HepG2 (cell line): ENCODE data around the gene SLC4A2. TPM values are rescaled to one million over a fixed set of nuclear protein-coding genes. Genes with fewer than 3 reads are reported as not detected.

ENCODE experiments used
- ATAC-seq: fragments of 200-7000 bp; cut with Tn5 transposase; 3 replicates; pipeline ENCODE4 v1.9.1; 2020; ENCODE audit warnings: mild to moderate bottlenecking, moderate library complexity
- BruUV-seq: library from RNA; stranded (reverse); fragments of 400-500 nt; replicated peaks from 2 replicates; lab custom pipeline; 2021; lab: Mats Ljungman, UMichigan
- CTCF ChIA-PET: fragments of 300-600 bp; formaldehyde crosslinking; extraction: SDS; loops from one replicate; lab custom pipeline; 2021; ENCODE audit warnings: low total read pairs, inconsistent platforms, low intra/inter-chr PET ratio; lab: Yijun Ruan, JAX
- POLR2A ChIA-PET: fragments of 350-600 bp; sonication (Branson Sonifier 250); formaldehyde crosslinking; loops from one replicate; lab custom pipeline; 2020; ENCODE audit warnings: antibody characterized with exemption, inconsistent platforms; lab: Yijun Ruan, JAX
- DNase-seq: peaks from one replicate; pipeline ENCODE4 v3.0.0-alpha.2; 2015; ENCODE audit warnings: low spot score
- FAIRE-seq: peaks from 3 replicates; lab custom pipeline; 2011; peaks lifted over from hg19 to GRCh38; lab: Jason Lieb, UNC
- H2AFZ ChIP-seq: one replicate; pipeline ENCODE4 v1.6.1; 2011; ENCODE audit warnings: low read length, inconsistent platforms
- H3K27ac ChIP-seq: fragments of 300-600 bp; 3 replicates; pipeline ENCODE4 v1.8.0; 2011; ENCODE audit warnings: mixed run types, mild to moderate bottlenecking, mixed read lengths, low read length, inconsistent platforms; ENCODE audit not compliant: insufficient read depth; ENCODE audit errors: extremely low read length
- H3K27me3 ChIP-seq, 2 experiments: fragments of 200-600 bp in 1 of 2; 2 replicates in 1 of 2; 3 replicates in 1 of 2; pipeline versions ENCODE4 v1.6.0 to v1.8.0; 2011; ENCODE audit warnings: low read length in 2 of 2, mild to moderate bottlenecking in 2 of 2, moderate library complexity in 2 of 2, inconsistent platforms in 1 of 2; ENCODE audit not compliant: insufficient read depth in 2 of 2, control insufficient read depth in 1 of 2
- H3K36me3 ChIP-seq, 2 experiments: fragments of 200-600 bp in 1 of 2; replicated peaks in 1 of 2; 2 replicates in 1 of 2; 3 replicates in 1 of 2; pipeline versions ENCODE4 v1.5.1 to v1.8.0; 2011; ENCODE audit warnings: low read length in 2 of 2, inconsistent platforms in 1 of 2; ENCODE audit not compliant: insufficient read depth in 2 of 2, control insufficient read depth in 1 of 2
- H3K4me1 ChIP-seq: 2 replicates; pipeline ENCODE4 v1.5.1; 2012; ENCODE audit warnings: low read length, inconsistent platforms; ENCODE audit not compliant: insufficient read depth
- H3K4me2 ChIP-seq: 2 replicates; pipeline ENCODE4 v1.6.0; 2011; ENCODE audit warnings: low read depth, low read length, inconsistent platforms
- H3K4me3 ChIP-seq, 3 experiments: fragments of 200-600 bp in 1 of 3; sonication (generic), shearing (Covaris generic) in 1 of 3; replicated peaks in 1 of 3; 2 replicates each; pipeline ENCODE4 v1.5.1; 2011 to 2016; ENCODE audit warnings: low read length in 3 of 3, inconsistent platforms in 2 of 3, low read depth in 2 of 3, mild to moderate bottlenecking in 2 of 3, control low read depth in 1 of 3, mixed read lengths in 1 of 3; ENCODE audit not compliant: insufficient read depth in 1 of 3
- H3K79me2 ChIP-seq: one replicate; pipeline ENCODE4 v1.6.1; 2011; ENCODE audit warnings: low read length, inconsistent platforms; ENCODE audit not compliant: insufficient read depth
- H3K9ac ChIP-seq: 2 replicates; pipeline ENCODE4 v1.6.0; 2011; ENCODE audit warnings: mild to moderate bottlenecking, low read depth, low read length, inconsistent platforms; ENCODE audit not compliant: insufficient read depth
- H3K9me3 ChIP-seq: 2 replicates; pipeline ENCODE4 v1.5.1; 2012; ENCODE audit warnings: mild to moderate bottlenecking, low read length
- H4K20me1 ChIP-seq: 2 replicates; pipeline ENCODE4 v1.6.0; 2011; ENCODE audit warnings: inconsistent platforms, mild to moderate bottlenecking, low read length, moderate library complexity; ENCODE audit not compliant: insufficient read depth
- ASH2L ChIP-seq: fragments of 300-600, 200-600 bp; sonication (generic); IDR thresholded peaks from 2 replicates; pipeline ENCODE4 v1.7.0; 2017; ENCODE audit warnings: low read depth, mild to moderate bottlenecking, moderate library complexity, mixed read lengths, low read length; ENCODE audit not compliant: insufficient read length
- HDAC1 ChIP-seq: sonication (generic); formaldehyde crosslinking; IDR thresholded peaks from 2 replicates; pipeline ENCODE4 v1.5.1; 2020; ENCODE audit warnings: mild to moderate bottlenecking, missing genetic modification reagents
- HNRNPL ChIP-seq: fragments of 200-400 bp; formaldehyde crosslinking; IDR thresholded peaks from 2 replicates; pipeline ENCODE4 v1.6.1; 2017; ENCODE audit warnings: mild to moderate bottlenecking, low read depth, low read length
- MEF2D ChIP-seq: sonication (generic); formaldehyde crosslinking; IDR thresholded peaks from 2 replicates; pipeline ENCODE4 v1.5.1; 2020; ENCODE audit warnings: mild to moderate bottlenecking, missing genetic modification reagents
- TARDBP ChIP-seq: sonication (generic); formaldehyde crosslinking; IDR thresholded peaks from 2 replicates; pipeline ENCODE4 v1.8.0; 2022; ENCODE audit warnings: mild to moderate bottlenecking, missing genetic modification reagents
- ZBTB7B ChIP-seq: sonication (generic); formaldehyde crosslinking; IDR thresholded peaks from 2 replicates; pipeline ENCODE4 v1.4.0; 2020; ENCODE audit warnings: missing genetic modification reagents
- ZFP36L1 ChIP-seq: sonication (generic); formaldehyde crosslinking; IDR thresholded peaks from 2 replicates; pipeline ENCODE4 v1.8.0; 2022; ENCODE audit warnings: mild to moderate bottlenecking, missing genetic modification reagents, moderate library complexity
- ZNF589 ChIP-seq: sonication (generic); formaldehyde crosslinking; conservative IDR thresholded peaks from 2 replicates; pipeline ENCODE4 v1.8.0; 2022; ENCODE audit warnings: mild to moderate bottlenecking, moderate library complexity, missing genetic modification reagents
- ZNF768 ChIP-seq: sonication (generic); formaldehyde crosslinking; IDR thresholded peaks from 2 replicates; pipeline ENCODE4 v1.4.0; 2020; ENCODE audit warnings: missing genetic modification reagents
- ZSCAN31 ChIP-seq: sonication (generic); formaldehyde crosslinking; IDR thresholded peaks from 2 replicates; pipeline ENCODE4 v1.5.0; 2020; ENCODE audit warnings: low read depth, mild to moderate bottlenecking, missing genetic modification reagents
- WGBS: methylation state at CpG from one replicate; pipeline ENCODE4 v1.1.6; 2017; ENCODE audit warnings: low lambda C conversion rate; 5-methylcytosine and 5-hydroxymethylcytosine counted together
- in situ Hi-C: cut with HindIII; loops from 2 replicates; pipeline ENCODE4 v1.10.0; 2017; ENCODE audit warnings: low pct_unique_long_range_greater_than_20kb; ENCODE audit not compliant: extremely low pct_ligation_motif_present
- intact Hi-C: fragments of 100-400 bp; cut with micrococcal nuclease; formaldehyde crosslinking; loops from one replicate; pipeline ENCODE4 v1.10.0; 2022; ENCODE audit not compliant: unreplicated experiment
- polyA plus RNA-seq, 8 experiments: library from polyadenylated mRNA; depleted of rRNA in 3 of 8; stranded (reverse) in 7 of 8; unstranded in 1 of 8; fragments of >200 nt; fragmentation: Illumina TruSeq in 4 of 8; extraction: Trizol in 4 of 8; gene quantifications; 2 replicates each; pipeline versions ENCODE4 v1.2.1 to v1.2.3, GENCODE V29; 2011 to 2016; ENCODE audit warnings: low read depth in 4 of 8, missing spikeins in 1 of 8, mixed read lengths in 1 of 8; ENCODE audit not compliant: insufficient read depth in 1 of 8
- total RNA-seq, 5 experiments: library from RNA; depleted of rRNA; stranded (reverse); fragments of >200 nt; fragmentation: Illumina TruSeq; extraction: Trizol; gene quantifications; 2 replicates each; pipeline ENCODE4 v1.2.3, GENCODE V29; 2016; ENCODE audit warnings: low read depth in 1 of 5
- TF ChIP-seq, protein P1 (sequence below): sonication (generic); IDR thresholded peaks from 2 replicates; pipeline ENCODE4 v1.6.1; 2016; ENCODE audit warnings: low read depth, borderline replicate concordance
- TF ChIP-seq, protein P2 (sequence below): sonication (generic); formaldehyde crosslinking; IDR thresholded peaks from one replicate; pipeline ENCODE4 v1.5.1; 2020; ENCODE audit warnings: mild to moderate bottlenecking, missing genetic modification reagents; ENCODE audit errors: not compliant biosample characterization
- TF ChIP-seq, protein P3 (sequence below), 2 experiments: sonication (generic) in 1 of 2; formaldehyde crosslinking in 1 of 2; IDR thresholded peaks; 2 replicates each; pipeline versions ENCODE4 v1.4.0 to v1.6.1; 2018 to 2020; ENCODE audit warnings: missing genetic modification reagents in 2 of 2, borderline replicate concordance in 1 of 2, low read depth in 1 of 2, mild to moderate bottlenecking in 1 of 2, missing biosample characterization in 1 of 2

The SLC4A2 gene
- total and polyA plus RNA-seq, 2 of the 13 experiments (the other 11 are each of a cell fraction or from before 2014, with no cell fraction given), result 51.9 to 73.4 TPM

DNA sequence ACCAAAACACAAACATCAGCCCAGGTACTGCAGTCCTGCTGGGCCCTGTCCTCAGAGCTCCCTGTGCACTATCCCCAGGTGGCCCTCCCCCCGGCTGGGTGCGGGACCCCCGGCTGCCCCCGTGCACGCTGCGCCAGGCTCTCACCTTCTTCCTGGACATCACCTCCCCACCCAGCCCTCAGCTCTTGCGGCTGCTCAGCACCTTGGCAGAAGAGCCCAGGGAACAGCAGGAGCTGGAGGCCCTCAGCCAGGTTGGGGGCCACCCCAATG is 49.4 kb upstream of the SLC4A2 start:
- intact Hi-C loops, result no loop called here
- no TSS peak for BruUV-seq
- POLR2A ChIA-PET, result interaction anchor here (0.9 to 5.2 kb wide), 8 partner anchors 9 to 75 kb away, joined by 3 to 31 read pairs (median 6); partner anchors contain the start of genes ABCB8, CDK5, FASTK and NOS3
- TF ChIP-seq, protein P1, sequence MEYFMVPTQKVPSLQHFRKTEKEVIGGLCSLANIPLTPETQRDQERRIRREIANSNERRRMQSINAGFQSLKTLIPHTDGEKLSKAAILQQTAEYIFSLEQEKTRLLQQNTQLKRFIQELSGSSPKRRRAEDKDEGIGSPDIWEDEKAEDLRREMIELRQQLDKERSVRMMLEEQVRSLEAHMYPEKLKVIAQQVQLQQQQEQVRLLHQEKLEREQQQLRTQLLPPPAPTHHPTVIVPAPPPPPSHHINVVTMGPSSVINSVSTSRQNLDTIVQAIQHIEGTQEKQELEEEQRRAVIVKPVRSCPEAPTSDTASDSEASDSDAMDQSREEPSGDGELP, result no peak
- no peak for TF ChIP-seq ZFP36L1 (CRISPR knock-in tag)
- TF ChIP-seq, protein P2, sequence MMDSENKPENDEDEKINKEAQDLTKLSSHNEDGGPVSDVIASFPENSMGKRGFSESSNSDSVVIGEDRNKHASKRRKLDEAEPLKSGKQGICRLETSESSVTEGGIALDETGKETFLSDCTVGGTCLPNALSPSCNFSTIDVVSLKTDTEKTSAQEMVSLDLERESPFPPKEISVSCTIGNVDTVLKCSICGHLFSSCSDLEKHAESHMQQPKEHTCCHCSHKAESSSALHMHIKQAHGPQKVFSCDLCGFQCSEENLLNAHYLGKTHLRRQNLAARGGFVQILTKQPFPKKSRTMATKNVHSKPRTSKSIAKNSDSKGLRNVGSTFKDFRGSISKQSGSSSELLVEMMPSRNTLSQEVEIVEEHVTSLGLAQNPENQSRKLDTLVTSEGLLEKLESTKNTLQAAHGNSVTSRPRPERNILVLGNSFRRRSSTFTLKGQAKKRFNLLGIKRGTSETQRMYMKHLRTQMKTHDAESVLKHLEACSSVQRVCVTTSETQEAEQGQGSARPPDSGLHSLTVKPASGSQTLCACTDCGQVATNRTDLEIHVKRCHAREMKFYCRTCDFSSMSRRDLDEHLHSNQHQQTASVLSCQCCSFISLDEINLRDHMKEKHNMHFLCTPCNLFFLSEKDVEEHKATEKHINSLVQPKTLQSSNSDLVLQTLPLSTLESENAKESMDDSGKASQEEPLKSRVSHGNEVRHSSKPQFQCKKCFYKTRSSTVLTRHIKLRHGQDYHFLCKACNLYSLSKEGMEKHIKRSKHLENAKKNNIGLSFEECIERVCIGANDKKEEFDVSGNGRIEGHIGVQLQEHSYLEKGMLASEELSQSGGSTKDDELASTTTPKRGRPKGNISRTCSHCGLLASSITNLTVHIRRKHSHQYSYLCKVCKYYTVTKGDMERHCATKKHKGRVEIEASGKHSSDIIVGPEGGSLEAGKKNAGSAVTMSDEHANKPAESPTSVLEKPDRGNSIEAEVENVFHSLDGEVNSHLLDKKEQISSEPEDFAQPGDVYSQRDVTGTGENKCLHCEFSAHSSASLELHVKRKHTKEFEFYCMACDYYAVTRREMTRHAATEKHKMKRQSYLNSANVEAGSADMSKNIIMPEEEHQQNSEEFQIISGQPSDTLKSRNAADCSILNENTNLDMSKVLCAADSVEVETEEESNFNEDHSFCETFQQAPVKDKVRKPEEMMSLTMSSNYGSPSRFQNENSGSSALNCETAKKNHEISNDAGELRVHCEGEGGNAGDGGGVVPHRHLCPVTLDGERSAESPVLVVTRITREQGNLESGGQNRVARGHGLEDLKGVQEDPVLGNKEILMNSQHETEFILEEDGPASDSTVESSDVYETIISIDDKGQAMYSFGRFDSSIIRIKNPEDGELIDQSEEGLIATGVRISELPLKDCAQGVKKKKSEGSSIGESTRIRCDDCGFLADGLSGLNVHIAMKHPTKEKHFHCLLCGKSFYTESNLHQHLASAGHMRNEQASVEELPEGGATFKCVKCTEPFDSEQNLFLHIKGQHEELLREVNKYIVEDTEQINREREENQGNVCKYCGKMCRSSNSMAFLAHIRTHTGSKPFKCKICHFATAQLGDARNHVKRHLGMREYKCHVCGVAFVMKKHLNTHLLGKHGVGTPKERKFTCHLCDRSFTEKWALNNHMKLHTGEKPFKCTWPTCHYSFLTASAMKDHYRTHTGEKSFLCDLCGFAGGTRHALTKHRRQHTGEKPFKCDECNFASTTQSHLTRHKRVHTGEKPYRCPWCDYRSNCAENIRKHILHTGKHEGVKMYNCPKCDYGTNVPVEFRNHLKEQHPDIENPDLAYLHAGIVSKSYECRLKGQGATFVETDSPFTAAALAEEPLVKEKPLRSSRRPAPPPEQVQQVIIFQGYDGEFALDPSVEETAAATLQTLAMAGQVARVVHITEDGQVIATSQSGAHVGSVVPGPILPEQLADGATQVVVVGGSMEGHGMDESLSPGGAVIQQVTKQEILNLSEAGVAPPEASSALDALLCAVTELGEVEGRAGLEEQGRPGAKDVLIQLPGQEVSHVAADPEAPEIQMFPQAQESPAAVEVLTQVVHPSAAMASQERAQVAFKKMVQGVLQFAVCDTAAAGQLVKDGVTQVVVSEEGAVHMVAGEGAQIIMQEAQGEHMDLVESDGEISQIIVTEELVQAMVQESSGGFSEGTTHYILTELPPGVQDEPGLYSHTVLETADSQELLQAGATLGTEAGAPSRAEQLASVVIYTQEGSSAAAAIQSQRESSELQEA (CRISPR knock-in tag), result no peak
- 0 out of 2 replicates have a peak, but pooled peaks have one; percentile 53 for TF ChIP-seq ZBTB7B (CRISPR knock-in tag)
- TF ChIP-seq ZNF589 (CRISPR knock-in tag), result 0 out of 2 replicates have a peak, but pooled peaks have one; percentile 46
- TF ChIP-seq HDAC1, result 0 out of 2 replicates have a peak, but pooled peaks have one; percentile 26
- TF ChIP-seq ZNF768 (CRISPR knock-in tag), result 0 out of 2 replicates have a peak, but pooled peaks have one; percentile 15
- peak; percentile 17 for TF ChIP-seq ASH2L
- 0 out of 2 replicates have a peak, but pooled peaks have one; percentile 0 for TF ChIP-seq ZSCAN31 (CRISPR knock-in tag)
- TF ChIP-seq, protein P3, sequence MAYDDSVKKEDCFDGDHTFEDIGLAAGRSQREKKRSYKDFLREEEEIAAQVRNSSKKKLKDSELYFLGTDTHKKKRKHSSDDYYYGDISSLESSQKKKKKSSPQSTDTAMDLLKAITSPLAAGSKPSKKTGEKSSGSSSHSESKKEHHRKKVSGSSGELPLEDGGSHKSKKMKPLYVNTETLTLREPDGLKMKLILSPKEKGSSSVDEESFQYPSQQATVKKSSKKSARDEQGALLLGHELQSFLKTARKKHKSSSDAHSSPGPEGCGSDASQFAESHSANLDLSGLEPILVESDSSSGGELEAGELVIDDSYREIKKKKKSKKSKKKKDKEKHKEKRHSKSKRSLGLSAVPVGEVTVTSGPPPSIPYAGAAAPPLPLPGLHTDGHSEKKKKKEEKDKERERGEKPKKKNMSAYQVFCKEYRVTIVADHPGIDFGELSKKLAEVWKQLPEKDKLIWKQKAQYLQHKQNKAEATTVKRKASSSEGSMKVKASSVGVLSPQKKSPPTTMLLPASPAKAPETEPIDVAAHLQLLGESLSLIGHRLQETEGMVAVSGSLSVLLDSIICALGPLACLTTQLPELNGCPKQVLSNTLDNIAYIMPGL (CRISPR knock-in tag; IDR thresholded peaks at IDR 0.05; ENCODE audit: borderline replicate concordance in 1 of 2, low read depth in 1 of 2), result peak in 1 of 2 experiments; percentile 2; a peak in 1 of 4 replicates
- TF ChIP-seq TARDBP (CRISPR knock-in tag), result 0 out of 2 replicates have a peak, but pooled peaks have one; percentile 61
- 0 out of 2 replicates have a peak, but pooled peaks have one; percentile 29 for TF ChIP-seq MEF2D (CRISPR knock-in tag)
- TF ChIP-seq HNRNPL, result no peak

More for the DNA sequence above, 49.4 kb upstream of the SLC4A2 start:
- H3K4me1 ChIP-seq, result peaks cover 83% of the 10 kb centered on the region
- H3K27me3 ChIP-seq, result no peaks in the 10 kb centered on the region; a peak in 1 of 5 replicates
- FAIRE-seq (no peak), DNase-seq (no peak), ATAC-seq (no peak)
- H3K27ac ChIP-seq, result peak overlapping the region; percentile 55
- peak overlapping the region; percentile 98 for H3K4me2 ChIP-seq
- H4K20me1 ChIP-seq, result no peaks in the 10 kb centered on the region
- H3K36me3 ChIP-seq, result no peaks in the 10 kb centered on the region; a peak in 1 of 5 replicates
- no peaks in the 10 kb centered on the region for H3K9me3 ChIP-seq
- CTCF ChIA-PET, result no interaction called here
- H3K9ac ChIP-seq, result peak overlapping the region; percentile 64
- peak overlapping the region; percentile 62 to 77 (median 76) for H3K4me3 ChIP-seq
- H3K79me2 ChIP-seq, result no peaks in the 10 kb centered on the region
- WGBS, result no CpG with 5 or more reads among the region's 7 CpGs
- in situ Hi-C loops, result no loop called here
- H2AFZ ChIP-seq, result no peak overlapping the region
